Smooth muscle cell of the brain vasculature (primary cell): Measurements from ENCODE around the gene TRA2A.
A peak's percentile ranks its signal among the peaks of the same experiment; 100 is the strongest.
"Not testable (repeated sequence)": the region's sequence is repeated elsewhere in the genome, so short reads cannot be mapped to it uniquely, and the experiment has no call there.

ENCODE experiments used
- DNase-seq: peaks from one replicate; pipeline ENCODE4 v3.0.0-alpha.2; 2012; ENCODE audit warnings: low read depth, low spot score

TRA2A gene

GRCh38 chr7:23494009-23494408 is 37.8 kb downstream of the TRA2A start:
- no peak for DNase-seq

- no peak for DNase-seq
These were observed 40.3 kb downstream of the TRA2A start for GRCh38 chr7:23491502-23491901.

- DNase-seq = no peak
These were observed 41.2 kb downstream of the TRA2A start for GRCh38 chr7:23490357-23491135.

- not testable (repeated sequence) for DNase-seq
These were observed 43.1 kb downstream of the TRA2A start for GRCh38 chr7:23488714-23489113.

- DNase-seq = no peak
These were observed 44.1 kb downstream of the TRA2A start for GRCh38 chr7:23487670-23488069.

GRCh38 chr7:23486002-23486773 is 45.6 kb downstream of the TRA2A start:
- no peak for DNase-seq

- no peak for DNase-seq
These were observed 49.1 kb downstream of the TRA2A start for GRCh38 chr7:23482686-23483085.

- DNase-seq = no peak
These were observed 53.6 kb downstream of the TRA2A start for GRCh38 chr7:23477962-23478866.

GRCh38 chr7:23477157-23477499 is 54.7 kb downstream of the TRA2A start:
- no peak for DNase-seq

- DNase-seq = no peak
These were observed 55.3 kb downstream of the TRA2A start for GRCh38 chr7:23476286-23477156.

GRCh38 chr7:23475576-23475839 is 56.3 kb downstream of the TRA2A start:
- no peak for DNase-seq

- DNase-seq = no peak
These were observed 56.8 kb downstream of the TRA2A start for GRCh38 chr7:23474829-23475575.

- DNase-seq = peak; percentile 94
These were observed 57.5 kb downstream of the TRA2A start for GRCh38 chr7:23474094-23474828.

GRCh38 chr7:23473844-23474093 is 58.0 kb downstream of the TRA2A start:
- no peak for DNase-seq

- no peak for DNase-seq
These were observed 58.6 kb downstream of the TRA2A start for GRCh38 chr7:23472956-23473843.

- no peak for DNase-seq
These were observed 59.2 kb downstream of the TRA2A start for GRCh38 chr7:23472556-23472955.

- no peak for DNase-seq
These were observed 59.7 kb downstream of the TRA2A start for GRCh38 chr7:23472046-23472445.

- no peak for DNase-seq
These were observed 60.5 kb downstream of the TRA2A start for GRCh38 chr7:23471106-23471859.
